Measurements from ENCODE around the gene IGF1.
"Not testable (repeated sequence)": the region's sequence is repeated elsewhere in the genome, so short reads cannot be mapped to it uniquely, and the experiment has no call there.

The IGF1 gene

GRCh38 chr12:102454808-102455760 is 25.3 kb downstream of the IGF1 start:
- no peak for DNase-seq

- DNase-seq = no peak
These were observed 26.0 kb downstream of the IGF1 start for GRCh38 chr12:102454330-102454729.

- no peak for DNase-seq
These were observed 27.8 kb downstream of the IGF1 start for GRCh38 chr12:102452605-102453004.

GRCh38 chr12:102449018-102449417 is 31.3 kb downstream of the IGF1 start:
- DNase-seq = not testable (repeated sequence)

GRCh38 chr12:102447426-102447825 is 32.9 kb downstream of the IGF1 start:
- DNase-seq = not testable (repeated sequence)

- no peak for DNase-seq
These were observed 35.7 kb downstream of the IGF1 start for GRCh38 chr12:102444707-102445106.

- no peak for DNase-seq
These were observed 36.3 kb downstream of the IGF1 start for GRCh38 chr12:102444093-102444492.

GRCh38 chr12:102441077-102441596 is 39.2 kb downstream of the IGF1 start:
- DNase-seq = no peak

GRCh38 chr12:102439426-102440405 is 40.6 kb downstream of the IGF1 start:
- peak; percentile 90 for DNase-seq

GRCh38 chr12:102438827-102439210 is 41.5 kb downstream of the IGF1 start:
- DNase-seq = no peak

GRCh38 chr12:102438047-102438826 is 42.1 kb downstream of the IGF1 start:
- DNase-seq = no peak

- no peak for DNase-seq
These were observed 42.9 kb downstream of the IGF1 start for GRCh38 chr12:102437511-102437910.

GRCh38 chr12:102436867-102437266 is 43.5 kb downstream of the IGF1 start:
- DNase-seq = no peak

GRCh38 chr12:102435827-102436436 is 44.4 kb downstream of the IGF1 start:
- no peak for DNase-seq

GRCh38 chr12:102433304-102433703 is 47.1 kb downstream of the IGF1 start:
- DNase-seq = no peak

GRCh38 chr12:102430661-102431060 is 49.7 kb downstream of the IGF1 start:
- DNase-seq = no peak

- no peak for DNase-seq
These were observed 50.9 kb downstream of the IGF1 start for GRCh38 chr12:102429211-102430154.

- peak; percentile 92 for DNase-seq
These were observed 52.8 kb downstream of the IGF1 start for GRCh38 chr12:102427543-102427941.

- peak; percentile 88 for DNase-seq
These were observed 53.5 kb downstream of the IGF1 start for GRCh38 chr12:102426599-102427542.

Data from NCI-H2171 treated with DMSO at 0.1 percent for 48 hours (cell line).